Endometrial microvascular endothelial cells (primary cell): ENCODE measurements around the gene HACD2. TPM values are rescaled to one million over a fixed set of nuclear protein-coding genes. Genes with fewer than 3 reads are reported as not detected.

Experiments
- in situ Hi-C: cut with HindIII; loops from 2 replicates; pipeline ENCODE4 v1.10.0; 2017; ENCODE audit warnings: low sequenced_read_pairs, low pct_unique_long_range_greater_than_20kb; ENCODE audit errors: inconsistent ontology term
- total RNA-seq: library from RNA; depleted of rRNA; stranded (reverse); fragments of >200 nt; gene quantifications from one replicate; pipeline ENCODE4 v1.2.3, GENCODE V29; 2015; ENCODE audit errors: inconsistent ontology term

HACD2 gene
- total RNA-seq, 1 donor from 2014 or later: 33.8 TPM

- in situ Hi-C loops: no loop called here
These were observed 117.8 kb downstream of the HACD2 start for GRCh38 chr3:123467046-123467445.

GRCh38 chr3:123464211-123464610, 120.6 kb downstream of the HACD2 start:
- in situ Hi-C loops: no loop called here

DNA sequence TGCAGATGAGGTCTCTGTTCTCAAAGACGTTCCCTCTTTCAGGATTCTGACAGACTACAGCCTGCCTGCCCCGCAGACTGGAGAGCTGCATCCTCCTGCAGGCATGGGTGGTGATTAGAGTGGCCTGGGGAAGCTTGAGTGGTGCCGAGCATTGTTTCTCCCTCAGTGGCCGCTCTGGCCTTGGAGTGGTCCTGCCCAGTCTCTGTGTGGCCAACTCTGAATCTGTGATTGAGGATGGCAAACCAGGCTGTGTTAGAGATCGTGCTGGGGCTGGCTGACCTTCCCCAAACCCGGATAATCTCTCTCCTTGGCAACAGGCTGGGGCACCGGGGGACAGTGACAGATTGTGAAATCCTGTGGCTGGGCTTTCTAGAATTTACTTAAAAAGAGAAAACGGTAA, 125.0 kb downstream of the HACD2 start:
- in situ Hi-C loops: no loop called here

GRCh38 chr3:123458255-123458654, 126.6 kb downstream of the HACD2 start:
- in situ Hi-C loops: no loop called here

DNA sequence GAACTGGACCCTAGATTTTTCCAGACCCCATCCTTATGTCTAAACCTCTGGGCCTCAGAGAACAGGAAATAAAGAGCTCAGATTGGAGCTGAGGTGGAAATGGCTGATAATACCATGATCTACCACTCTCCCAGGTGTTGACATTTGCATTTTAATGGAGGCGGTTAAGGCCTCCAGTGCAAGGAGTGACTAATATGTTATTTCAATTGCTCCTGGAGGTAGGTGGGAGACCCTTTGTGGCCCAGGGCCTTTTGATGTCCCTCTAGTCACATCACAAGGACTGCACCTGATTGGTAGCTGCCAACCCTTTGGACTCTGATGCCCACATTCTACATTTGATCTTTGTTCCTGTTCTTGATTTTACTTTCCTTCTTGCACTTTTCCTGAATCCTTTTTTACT, 127.0 kb downstream of the HACD2 start:
- in situ Hi-C loops: no loop called here

DNA sequence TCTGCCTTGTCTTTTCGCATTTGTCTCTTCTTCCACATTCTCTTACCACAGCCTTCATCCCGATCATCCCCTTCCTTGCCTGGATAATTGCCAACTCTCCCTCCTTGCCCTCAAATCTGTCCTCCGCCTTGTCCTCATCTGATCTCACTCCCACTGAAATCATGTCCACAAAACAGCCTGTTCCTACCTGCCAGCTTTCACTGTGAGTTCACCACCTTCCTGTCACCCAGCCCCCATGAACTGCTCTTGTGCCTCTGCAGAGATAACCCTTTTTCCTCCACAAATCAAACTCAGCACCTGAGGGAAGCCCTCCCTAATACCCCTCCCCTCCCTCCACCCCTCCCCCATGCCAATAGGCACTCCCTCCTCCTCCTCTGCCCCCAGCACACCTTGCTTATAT, 131.2 kb downstream of the HACD2 start:
- in situ Hi-C loops: no loop called here

DNA sequence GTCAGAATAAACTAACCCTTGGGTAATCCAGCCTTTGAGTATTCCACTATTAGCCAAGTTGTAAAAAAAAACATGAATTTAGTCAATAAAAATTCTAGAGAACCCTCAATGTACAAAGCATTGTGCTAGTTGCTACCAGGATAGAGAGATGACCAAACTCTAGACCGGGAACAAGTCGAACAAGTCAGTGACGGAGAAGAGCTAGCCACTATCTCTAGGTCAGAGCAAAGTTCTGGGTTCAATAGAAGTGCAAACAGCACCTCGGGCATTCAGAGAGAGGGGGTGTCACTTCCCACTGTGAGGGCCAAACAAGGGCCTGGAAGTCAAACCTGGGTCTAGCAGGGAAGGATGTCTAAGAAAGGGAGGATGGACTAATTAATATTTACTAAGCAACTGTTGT, 133.7 kb downstream of the HACD2 start:
- in situ Hi-C loops: no loop called here

DNA sequence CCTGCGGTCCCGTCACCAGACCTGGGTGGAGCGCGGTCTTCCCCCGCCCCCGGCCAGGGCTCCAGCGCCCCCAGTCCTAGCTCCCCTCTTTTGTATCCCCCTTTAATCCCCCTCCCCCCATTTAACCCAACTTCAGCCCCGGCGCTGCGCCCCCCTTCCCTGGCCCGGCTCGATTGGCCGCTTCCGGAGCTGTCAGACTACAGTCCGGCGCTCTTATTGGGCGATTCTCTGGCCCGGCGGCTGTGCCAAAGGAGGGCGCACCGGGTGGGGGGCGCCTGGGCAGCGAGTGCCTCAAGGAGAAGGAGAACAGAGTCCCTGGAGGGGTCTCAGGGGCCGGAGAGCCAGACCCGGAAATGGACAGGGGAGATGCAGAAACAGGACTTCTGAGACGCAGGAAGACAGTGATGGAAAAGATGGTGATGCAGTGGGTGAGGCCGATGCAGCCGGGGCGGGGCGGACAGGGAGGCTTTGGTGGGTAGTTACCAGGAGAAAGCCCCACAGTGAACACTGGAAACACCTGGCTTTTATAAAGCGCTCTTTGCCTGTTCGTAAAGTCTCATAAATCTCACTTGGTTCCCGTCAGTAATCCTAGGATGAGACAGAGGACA, 134.8 kb downstream of the HACD2 start:
- in situ Hi-C loops: no loop called here

GRCh38 chr3:123449102-123449996, 135.5 kb downstream of the HACD2 start:
- in situ Hi-C loops: no loop called here

DNA sequence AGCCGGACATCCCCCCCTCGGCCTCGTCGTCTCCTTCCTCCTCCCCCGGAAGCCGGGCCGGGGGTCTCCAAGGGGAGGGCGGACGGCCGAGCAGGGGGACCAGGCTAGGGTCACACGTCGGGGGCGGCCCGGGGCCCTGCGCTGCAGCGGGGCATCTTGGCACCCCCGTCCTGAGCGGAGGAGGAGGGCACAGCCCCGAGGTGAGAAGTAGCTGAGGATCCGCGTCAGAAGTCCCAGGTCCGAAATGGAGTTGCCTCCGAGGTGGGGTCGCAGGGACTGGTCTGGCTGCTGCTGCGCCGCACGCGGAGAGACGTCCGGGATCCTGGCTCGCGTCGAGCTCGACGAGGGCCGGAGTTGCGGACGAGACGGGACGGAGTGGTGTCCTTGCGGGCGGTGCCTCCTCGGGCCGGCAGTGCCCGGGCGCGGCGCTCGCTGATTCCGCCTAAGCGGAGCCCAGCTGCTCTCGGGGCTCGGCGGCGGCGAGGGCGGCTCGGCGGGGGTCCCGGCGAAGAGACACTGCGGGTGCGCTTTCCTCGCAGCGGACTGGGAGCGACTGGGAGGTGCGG, 136.2 kb downstream of the HACD2 start, which contains the start of gene ADCY5:
TSS of gene ADCY5 (minus strand) at position 555 of the 566 bp plus-strand sequence. CDS start at position 10, 545 bp downstream.
- in situ Hi-C loops: no loop called here

DNA sequence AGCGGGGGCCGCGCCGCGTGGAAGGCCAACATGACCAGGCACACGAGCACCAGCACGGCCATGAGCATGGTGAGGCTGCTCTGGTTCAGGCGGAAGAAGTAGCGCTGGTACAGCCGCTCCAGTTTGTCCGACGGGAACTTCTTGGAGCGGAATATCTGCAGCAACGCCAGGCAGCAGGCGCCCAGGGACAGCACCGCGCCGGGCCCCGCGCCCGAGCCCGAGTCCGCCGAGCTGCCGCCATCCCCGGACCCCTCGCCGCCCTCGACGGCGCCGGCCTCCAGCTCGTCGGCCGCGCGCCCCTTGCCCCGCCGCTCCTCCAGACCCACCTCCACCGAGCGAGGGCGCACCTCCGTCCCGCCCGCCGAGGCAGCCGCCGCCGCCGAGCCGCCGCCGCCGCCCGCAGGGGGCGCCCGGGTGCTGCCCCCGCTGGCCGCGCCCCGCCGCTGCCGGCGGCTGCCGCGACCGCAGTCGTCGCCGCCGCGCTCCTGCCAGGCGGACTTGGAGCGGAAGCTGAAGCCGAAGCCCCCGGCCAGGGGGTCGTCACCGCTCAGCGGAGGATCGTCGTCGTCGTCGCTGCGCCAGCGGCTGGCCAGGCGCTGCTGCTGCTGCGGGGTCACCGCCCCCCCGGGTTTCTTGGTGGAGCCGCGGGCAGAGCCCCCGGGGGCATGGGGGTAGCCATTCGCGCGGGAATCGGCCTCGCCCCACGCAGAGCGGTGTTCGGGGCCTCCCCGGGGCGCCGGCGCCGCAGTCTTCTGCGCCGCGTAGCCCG, 136.9 kb downstream of the HACD2 start:
- in situ Hi-C loops: no loop called here

DNA sequence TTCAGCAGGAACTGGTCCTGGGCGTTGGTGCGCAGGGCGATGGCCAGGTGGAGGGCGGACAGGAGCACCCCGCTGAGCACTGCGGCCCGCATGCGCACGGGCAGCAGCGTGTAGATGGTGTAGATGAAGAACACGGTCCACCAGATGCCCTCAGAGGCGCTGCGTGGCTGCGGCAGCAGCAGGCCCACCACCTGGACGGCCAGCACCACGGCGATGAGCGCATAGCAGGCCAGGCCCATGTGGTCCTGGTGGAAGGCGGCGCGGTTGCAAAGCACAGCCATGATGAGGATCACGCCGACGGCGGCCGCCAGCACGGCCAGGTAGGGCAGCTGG, 137.5 kb downstream of the HACD2 start:
- in situ Hi-C loops: no loop called here

- in situ Hi-C loops: no loop called here
These were observed 138.2 kb downstream of the HACD2 start for GRCh38 chr3:123446610-123447109.

GRCh38 chr3:123446210-123446609, 138.6 kb downstream of the HACD2 start:
- in situ Hi-C loops: no loop called here

GRCh38 chr3:123445702-123446101, 139.2 kb downstream of the HACD2 start:
- in situ Hi-C loops: no loop called here

DNA sequence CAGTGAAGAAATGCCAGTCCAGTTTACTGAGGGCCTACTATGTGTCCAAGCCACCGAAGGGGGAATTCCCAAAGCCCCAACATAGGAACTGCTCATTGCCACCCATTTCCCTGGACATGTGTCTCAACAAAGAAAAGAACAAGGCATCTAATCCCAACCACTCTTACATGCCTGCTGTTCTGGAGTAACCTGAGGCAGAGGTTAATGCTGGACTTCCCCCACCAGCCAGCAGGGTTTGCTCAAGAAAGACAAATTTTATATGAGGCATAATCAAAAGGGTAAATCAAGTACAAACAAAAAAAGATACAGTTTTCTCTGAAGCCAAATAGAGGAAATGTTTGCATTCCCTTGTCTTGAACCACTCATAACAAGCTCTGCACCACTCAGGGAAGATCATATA, 140.1 kb downstream of the HACD2 start:
- in situ Hi-C loops: no loop called here

- in situ Hi-C loops: no loop called here
These were observed 140.8 kb downstream of the HACD2 start for GRCh38 chr3:123444023-123444422.

DNA sequence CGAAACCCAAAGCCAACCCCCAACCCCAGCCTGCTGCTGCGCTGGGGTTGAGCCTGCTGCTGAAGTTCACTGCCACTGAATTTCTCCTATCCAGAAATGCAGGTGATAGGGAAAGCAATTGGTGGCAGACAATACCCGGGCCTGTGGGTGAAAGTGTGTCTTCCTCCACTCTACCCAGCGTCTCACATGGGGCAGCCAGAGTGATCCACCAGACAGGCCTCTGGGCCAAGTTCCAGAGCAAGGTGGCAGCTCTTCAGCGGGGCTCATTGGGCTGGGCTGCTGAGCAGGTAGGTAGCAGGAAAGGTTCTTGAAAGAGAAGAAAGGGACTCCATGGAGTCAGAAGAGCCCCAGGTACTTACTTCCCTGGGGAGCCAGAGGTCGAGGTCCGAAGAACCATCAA, 141.9 kb downstream of the HACD2 start:
- in situ Hi-C loops: no loop called here

GRCh38 chr3:123442125-123442524, 142.7 kb downstream of the HACD2 start:
- in situ Hi-C loops: no loop called here
